GM15510 (cell line): Measurements from ENCODE around the gene SLC4A1AP.

Experiments used
- POLR2A ChIP-seq: IDR thresholded peaks from 3 replicates; pipeline ENCODE4 v1.6.1; 2011; ENCODE audit warnings: borderline replicate concordance; ENCODE audit not compliant: insufficient read length; ENCODE audit errors: extremely low read depth

SLC4A1AP gene

GRCh38 chr2:27710640-27711430 is 47.1 kb downstream of the SLC4A1AP start:
- no peak for TF ChIP-seq POLR2A

- TF ChIP-seq POLR2A, result no peak
Observed at GRCh38 chr2:27711804-27712203, 48.1 kb downstream of the SLC4A1AP start.

- TF ChIP-seq POLR2A, result no peak
Observed at GRCh38 chr2:27712522-27712921, 48.8 kb downstream of the SLC4A1AP start.

DNA sequence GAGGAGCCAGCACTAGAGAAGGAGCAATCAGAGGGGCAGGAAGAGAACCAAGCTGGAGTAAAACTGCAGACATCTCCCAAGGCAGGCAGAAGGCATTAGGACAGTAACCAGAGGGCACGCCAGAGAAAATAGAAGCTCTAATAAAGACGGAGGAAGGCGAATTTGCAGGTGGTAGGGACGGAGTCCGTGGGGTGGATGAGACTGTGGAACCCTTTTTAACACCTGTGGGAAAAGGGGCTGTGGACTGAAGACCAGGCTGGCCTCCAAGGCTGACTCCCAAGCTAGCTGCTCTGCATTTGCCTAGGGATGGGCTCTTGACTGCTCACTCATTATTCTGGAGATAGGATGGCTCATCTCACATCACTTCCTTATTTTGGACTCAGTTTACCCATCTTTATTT is 49.5 kb downstream of the SLC4A1AP start:
- no peak for TF ChIP-seq POLR2A

GRCh38 chr2:27714053-27714452 is 50.4 kb downstream of the SLC4A1AP start:
- TF ChIP-seq POLR2A, result no peak

DNA sequence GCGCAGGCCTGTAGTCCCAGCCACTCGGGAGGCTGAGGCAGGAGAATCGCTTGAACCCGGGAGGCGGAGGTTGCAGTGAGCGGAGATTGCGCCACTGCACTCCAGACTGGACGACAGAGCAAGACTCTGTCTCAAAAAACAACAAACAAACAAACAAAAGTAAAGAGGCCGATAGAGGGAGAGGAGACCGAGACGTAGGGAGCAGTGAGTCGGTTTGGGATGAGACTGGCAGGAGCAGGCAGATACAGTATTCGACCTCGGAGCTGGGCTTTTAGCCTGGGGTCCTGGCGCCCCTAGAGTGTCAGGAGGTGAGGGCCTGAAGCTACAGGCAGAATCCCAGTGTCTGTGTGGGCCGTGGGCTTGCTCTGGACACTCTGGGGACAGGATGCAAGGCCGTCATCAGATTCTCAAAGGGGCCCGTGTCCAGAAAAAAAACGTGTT is 51.2 kb downstream of the SLC4A1AP start:
- no peak for TF ChIP-seq POLR2A

GRCh38 chr2:27715318-27716210 is 51.9 kb downstream of the SLC4A1AP start:
- TF ChIP-seq POLR2A, result no peak

- TF ChIP-seq POLR2A, result no peak
Observed at GRCh38 chr2:27716301-27717069, 52.8 kb downstream of the SLC4A1AP start.

DNA sequence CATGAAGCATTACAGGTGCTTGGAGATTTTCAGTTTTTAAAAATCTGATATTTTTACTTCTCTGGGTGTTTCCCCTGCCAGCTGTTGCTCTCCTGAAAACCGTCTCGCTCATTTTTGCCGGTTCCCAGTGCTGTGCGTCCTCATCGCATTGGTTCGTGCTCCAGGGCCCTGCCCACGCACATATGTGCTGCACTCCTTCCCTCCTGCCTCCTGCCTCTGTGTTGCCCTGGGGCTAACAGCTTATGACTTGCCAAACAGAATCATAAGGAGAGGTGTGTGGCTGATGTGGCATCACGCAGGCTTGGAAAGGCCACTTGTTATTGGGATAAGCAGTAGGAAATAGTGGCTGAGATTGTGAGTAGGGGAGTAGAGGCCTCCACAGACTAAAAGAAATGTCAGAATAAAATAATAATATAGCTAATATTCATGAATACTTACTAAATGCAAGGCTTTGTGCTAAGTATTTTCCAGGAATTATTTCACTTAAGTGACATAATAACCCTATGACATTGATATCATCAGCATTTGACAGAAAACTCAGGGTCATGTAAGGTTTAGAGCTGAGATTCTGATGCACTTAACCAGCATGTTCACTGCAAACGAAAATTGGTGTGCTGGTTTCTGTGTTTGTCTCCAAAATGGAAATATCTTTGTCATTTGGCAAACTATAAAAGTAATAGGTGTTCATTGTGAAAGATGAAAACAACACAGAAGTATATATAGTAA is 53.5 kb downstream of the SLC4A1AP start:
- no peak for TF ChIP-seq POLR2A

GRCh38 chr2:27720004-27720551 is 56.4 kb downstream of the SLC4A1AP start:
- TF ChIP-seq POLR2A, result no peak

DNA sequence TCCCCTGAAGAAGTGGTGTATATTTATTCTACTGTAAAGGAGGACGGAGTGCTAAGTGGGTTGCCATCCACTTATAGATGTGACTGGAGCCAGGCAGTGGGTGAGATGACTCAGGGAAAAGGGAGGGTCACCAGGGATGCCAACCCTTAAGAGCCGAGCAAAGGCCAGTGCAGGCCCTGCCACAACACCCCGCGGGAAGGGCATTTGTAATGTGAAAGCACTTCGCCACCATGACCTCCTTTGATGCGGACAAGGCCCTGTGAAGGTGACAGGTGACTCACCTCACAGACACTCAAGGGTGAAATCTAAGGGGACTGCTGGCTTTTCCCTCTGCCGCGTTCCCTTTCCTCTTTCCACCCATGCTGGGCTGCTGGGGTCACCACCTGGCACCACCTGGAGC is 57.6 kb downstream of the SLC4A1AP start:
- no peak for TF ChIP-seq POLR2A

DNA sequence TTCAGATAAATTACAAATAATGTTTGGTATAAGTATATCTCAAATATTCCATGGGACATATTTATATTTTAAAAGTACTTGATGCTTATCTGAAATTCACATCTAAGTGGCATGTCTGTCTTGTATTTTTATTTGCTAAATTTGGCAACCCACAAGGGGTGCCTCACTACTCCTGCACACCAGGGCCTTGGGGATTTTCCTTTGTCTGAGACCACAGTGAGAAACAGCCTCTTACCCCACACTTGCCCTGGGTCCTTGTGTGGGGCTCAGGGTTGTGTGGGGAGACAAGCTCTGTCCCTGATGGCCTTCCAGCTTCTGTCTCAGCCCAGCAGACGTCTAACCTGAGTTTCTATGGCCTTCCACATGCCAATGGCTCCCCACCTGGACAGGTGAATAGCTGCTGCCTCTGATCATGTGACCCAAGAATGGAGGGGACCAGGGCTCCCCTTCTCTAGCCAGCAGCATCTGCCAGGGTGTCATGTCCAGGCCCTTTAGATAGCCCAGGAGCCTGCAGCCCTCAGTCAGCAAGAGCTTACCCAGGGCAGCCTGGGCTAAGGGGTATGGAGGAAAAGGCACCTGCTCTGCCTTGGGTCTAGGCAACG is 58.3 kb downstream of the SLC4A1AP start:
- no peak for TF ChIP-seq POLR2A

DNA sequence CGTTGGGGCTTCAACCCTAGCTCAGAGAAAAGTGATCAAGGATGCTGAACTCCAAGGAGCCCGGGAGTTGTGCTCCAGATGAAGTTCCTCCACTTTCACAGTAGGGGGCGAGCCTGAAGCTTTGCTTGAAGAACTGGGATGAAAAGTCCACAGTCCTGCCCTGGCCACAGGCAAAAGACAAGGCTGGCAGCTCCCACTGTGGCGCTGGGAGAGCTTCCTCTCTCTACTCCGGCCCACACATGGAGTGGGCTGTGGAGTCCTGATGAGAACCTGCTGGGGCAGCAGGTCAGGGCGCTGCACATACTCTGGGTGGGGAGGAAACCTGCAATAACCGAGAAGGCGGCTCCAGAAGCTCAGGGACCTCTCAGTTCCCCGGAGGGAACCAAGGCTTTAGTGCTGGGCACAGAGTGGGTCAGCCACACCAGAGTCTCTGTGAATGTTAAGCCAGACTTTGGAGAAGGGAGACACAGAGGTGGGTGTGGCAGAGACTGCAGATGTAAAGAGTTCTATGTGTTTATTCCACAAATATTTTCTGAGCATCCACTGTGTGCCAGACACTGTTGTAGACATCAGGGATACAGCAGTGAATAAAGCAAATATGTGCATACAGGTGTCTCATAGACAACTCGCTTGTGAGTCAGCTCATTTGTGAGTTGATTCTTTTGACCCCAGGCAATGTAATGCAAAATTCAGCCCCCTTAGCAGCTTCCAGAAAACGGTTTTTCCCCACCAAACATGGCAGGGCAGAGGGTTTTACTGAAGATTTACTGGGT is 59.9 kb downstream of the SLC4A1AP start:
- TF ChIP-seq POLR2A, result no peak
